ENCODE results near the gene EFCAB6.

The EFCAB6 gene

DNA sequence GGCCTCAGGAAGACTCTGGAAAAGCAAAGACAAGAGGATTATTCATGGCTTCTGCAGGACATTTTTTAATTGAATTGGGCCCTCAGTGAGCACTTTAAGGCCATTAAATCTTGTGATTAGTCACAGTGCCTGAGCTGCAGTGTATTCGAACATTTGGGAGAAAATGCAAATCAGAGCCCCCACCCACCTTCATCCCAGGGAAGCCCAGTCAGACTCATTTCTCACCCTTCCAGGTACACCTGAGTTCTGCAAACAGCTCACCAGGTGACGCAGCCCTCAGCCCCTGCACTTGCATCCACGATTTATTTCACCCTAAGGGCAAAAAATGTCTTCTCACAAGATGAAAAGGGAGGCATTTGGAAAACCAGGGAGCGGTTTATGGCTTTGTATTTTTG is 271.6 kb downstream of the EFCAB6 start:
- no peak for DNase-seq (ENCODE audit: extremely low spot score, insufficient read length, low read depth)
- no peak for FAIRE-seq

DNA sequence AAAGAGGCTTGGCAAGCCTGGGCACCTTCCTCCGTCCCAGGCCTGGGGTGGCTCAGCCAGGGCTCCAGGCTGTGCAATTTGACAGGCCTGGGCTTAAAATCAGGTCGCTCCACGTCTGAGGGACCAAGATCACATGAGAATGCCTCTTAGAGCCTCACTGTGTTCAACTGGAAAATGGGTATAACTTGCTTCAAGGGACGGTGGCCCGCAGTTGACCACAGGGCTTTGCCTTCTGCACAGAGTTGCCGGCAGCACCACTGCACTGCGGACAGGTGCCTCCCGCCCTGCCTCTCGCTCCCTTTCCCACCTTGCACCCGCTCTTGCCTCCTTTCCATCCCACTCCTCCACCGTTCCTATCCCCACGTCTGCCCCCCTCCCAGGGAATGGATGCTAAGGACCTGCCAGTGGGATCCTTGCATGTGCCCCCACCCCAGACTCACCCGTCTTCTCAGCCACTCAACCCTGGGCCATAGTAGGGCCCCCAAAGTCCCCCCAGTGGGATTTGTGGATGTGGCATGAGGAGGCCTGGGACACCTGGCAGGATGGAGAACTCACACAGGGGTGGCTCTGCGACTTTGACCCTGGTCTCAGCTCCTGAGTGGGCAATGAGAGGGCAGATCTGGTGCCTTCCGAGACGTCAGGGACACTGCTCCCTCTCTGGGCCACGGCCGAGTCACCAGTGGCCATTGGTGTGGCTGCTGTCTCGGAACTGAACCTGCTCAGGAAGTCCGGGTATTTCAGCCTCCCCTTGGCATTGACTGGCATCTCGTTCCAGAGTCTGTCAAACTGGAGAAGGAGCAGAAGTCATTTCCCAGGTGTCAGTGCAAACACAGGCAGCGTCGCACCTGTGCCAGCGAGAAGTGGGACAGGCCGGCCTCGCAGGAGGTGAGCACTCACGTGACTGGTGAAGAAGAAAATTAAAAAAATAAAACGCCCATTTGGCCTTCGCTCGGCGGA is 272.3 kb downstream of the EFCAB6 start:
- DNase-seq (ENCODE audit: extremely low spot score, insufficient read length, low read depth) (no peak), FAIRE-seq (no peak)

DNA sequence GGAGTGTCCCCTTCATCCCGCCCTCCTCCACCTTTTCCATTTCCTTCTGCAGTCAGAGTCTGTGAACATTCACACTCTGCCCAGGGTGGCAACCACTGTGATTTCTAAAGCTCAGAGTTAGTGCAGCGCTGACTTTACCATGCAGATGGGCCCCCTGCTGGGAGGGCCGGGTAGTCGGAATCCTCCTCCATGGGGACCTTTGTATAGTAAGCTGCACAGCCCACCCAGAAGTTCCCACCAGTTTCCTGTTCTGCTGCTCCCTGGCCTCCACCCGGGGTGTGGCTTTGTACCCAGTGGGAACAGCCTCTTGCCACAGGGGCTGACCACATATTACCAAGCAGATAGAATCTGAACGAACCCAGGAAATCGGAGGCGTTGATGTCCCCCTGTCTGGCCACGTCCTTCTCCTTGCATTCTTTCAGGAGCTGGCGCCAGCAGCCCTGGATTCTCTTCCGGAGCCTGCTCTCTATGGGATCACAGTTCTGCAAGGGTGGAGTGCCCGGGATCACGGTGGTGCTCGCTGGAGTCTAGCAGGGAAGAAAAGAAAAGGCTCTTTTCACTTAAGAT is 275.0 kb downstream of the EFCAB6 start:
- FAIRE-seq (no peak), DNase-seq (ENCODE audit: extremely low spot score, insufficient read length, low read depth) (no peak)

DNA sequence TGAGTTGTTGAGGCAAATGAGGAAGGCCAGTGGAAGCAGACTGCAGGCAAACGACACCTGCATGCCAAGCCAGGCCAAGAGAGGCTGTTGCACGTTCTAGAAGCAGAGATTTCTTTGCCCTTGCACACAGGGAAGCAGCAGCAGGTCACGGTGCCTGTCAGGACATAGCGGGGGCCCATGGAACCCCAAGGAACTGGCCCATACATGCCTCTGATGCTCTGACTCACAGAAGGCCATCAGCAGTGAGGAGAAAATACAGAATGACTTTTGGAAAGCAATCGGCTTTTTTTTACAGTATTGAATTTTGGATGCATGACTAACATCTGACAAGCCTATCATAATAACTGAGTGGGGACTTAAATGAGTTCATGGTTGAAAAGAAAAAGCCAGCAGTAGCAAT is 276.4 kb downstream of the EFCAB6 start:
- FAIRE-seq, result no peak
- DNase-seq (ENCODE audit: extremely low spot score, insufficient read length, low read depth), result no peak

DNA sequence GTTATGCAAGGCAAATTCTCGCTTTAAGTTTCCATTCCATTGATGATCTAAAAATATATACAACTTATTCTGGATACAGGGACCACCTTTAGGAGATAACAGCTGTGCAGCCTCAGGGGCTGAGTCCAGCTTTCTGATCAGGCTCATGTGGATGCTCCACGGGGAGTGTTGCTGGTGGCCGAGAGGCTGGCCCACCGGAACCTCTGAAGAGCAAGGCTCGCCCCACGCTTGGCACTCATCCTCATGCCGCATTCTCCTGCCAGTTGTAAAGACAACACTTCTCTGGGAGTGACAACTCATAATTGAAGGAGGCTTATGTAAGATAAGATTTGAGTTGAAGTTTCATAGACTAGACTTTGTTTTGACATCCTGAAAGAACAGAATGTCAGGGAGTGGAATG is 276.8 kb downstream of the EFCAB6 start:
- no peak for FAIRE-seq
- no peak for DNase-seq (ENCODE audit: extremely low spot score, insufficient read length, low read depth)

DNA sequence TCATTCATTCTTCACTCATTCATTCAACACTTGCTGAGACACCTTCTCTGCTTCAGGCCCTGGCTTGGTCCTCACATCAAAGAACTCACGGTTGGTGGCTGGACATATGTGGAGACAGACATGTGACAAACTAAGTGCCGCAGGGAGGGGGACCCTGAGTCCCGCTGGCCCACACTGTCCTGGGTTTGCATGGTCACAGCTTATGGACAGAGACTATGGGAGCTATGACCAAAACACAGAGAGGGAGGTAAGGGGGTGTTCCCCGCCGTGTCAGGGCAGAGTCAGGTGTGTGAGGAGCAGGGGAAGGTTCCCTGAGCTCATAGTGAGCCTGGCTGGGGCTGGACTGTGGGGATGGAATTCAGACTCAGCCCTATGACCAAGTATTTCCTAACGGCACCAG is 277.2 kb downstream of the EFCAB6 start:
- FAIRE-seq, result no peak
- no peak for DNase-seq (ENCODE audit: extremely low spot score, insufficient read length, low read depth)

DNA sequence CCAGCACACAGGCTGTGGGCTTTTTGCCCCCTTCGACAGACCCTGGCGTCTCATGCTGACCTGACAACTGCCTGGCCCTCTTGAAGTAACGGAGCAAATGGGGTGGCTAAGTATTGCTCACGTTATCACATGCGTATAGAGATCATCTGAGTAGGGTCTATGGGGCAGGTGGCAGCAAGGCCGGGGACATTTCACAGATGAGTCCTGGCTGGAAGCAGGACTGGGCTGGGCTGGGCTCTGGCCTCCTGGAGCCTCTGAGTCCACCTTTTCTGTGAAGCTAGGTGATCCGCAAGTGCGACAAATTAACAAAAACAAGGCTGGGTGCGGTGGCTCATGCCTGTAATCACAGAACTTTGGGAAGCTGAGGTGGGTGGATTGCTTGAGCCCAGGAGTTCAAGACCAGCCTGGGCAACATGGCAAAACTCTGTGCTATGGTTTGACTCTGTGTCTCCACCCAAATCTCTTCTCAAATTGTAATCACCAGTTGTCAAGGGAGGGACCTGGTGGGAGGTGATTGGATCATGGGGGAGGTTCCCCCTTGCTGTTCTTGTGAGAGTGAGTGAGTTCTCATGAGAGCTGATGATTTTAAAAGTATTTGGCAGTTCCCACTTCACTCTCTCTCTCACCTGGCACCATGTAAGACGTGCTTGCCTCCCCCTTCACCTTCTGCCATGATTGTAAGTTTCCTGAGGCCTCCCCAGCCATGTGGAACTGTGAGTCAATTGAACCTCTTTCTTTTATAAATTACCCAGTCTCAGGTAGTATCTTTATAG is 278.3 kb downstream of the EFCAB6 start:
- no peak for DNase-seq (ENCODE audit: extremely low spot score, insufficient read length, low read depth)
- no peak for FAIRE-seq

DNA sequence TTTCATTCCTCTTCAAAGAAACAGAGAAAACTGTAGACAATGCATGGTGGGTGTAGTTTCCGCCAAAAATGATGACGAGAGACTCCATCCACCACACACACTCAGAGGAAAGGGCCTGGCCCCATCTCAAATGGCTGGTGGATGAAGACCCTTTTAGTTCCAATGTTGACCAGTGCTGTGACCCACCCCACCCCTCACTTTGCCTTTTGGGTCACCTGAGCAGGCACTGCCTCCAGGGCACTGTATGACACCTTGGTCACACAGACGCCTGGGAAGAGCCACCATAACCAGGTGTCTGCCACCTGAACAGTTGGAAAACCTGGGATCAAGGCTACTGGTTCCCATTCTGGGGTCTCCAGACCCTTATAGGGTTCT is 279.0 kb downstream of the EFCAB6 start:
- DNase-seq (ENCODE audit: extremely low spot score, insufficient read length, low read depth), result no peak
- no peak for FAIRE-seq

DNA sequence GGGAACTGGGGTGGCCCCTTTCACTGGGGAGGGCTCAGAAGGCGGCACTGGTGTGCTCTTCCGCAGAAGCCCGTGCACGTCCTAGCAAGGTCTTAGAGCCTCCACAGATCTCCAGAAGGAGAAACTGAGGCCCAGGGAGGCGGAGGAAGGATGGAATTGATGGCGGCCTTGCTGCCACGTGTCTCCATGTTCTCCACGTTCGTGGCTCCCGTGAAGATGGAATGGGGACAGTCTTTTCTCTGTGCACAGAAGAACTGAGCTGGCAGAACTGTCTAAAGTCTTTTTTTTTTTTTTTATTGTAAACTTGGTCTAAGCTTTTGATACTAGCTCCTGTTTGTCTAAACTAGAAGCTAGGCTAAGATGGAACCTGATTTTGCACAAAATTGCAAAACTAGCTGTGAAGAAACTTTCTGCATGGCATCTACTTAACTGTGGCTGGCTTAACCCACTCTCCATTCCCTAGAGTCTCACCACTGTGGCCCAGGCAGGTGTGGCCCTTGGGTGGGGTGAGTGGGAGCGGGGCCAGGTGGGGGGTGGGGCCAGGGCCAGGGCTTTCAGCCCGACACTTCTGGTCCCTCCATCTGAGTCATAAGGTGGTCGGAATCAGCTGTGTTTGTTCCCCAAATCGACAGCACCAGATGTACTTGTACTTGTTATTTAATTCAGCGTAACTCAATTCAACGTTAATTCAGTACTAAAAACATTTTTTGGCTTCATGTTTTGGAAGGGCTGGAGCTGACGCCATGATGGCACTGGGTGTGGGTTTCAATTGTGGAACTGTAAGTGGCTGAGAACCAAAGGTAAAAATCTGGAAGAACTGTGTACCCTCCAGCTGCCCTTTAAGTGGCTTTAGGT is 279.6 kb downstream of the EFCAB6 start:
- no peak for FAIRE-seq
- no peak for DNase-seq (ENCODE audit: extremely low spot score, insufficient read length, low read depth)

DNA sequence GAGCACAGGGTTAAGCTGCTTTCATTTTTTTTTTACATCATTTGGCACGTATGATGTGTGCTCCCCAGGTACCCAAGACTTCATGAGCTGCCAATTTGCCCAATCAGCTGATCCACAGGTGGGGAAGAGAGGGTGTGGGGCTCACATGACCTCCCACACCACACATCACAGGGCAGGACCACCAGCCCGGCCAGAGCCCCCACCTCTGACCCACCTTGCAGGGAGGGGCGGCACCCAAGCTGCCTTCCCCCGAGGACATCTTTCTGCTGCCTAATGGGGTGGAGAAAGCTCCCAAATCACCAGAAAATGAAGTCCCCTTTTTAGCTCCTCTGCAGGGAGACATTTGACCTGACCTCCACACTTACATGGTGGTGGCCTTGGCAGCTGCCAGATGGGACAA is 280.5 kb downstream of the EFCAB6 start:
- no peak for FAIRE-seq

DNA sequence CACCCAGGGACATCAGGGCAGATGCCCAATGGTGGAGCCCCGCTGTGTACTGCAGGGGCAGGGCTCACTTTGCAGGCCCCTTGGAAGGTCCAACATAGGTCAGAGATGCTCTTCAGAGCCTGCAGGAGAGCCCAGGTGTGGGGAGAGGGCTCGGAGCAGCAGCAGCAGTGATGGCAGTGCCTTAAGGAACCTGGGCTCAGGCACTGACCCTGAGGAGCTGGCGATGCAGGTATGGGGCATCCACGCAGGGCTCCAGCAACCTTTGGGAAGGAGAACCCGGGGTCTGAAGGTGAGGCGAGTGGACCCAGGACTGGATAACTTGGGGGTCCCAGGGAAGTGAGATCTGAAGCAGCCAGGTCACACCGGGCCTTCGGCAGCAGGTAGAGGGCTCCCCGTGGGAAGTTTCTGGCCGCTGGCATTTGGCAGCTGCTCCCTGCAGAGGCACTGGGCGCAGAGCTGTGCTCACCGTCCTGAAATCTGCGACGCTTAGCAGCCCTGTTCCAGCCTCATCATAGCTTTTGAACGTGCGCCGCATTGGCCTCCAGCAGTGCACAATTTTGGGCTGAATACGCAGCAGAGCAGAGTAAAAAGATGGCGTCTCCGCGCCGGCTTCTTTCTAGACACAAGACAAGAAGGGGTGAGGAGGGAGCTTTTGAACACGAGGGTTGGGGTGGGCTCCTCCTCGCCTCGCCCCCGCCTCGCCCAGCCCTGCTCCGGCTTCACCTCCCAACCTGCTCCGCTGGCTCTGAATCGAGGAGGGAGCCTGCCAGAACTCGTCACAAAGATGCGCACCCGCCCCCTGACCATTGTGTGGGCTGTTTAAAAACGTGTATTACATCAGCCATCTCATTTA is 281.5 kb downstream of the EFCAB6 start:
- FAIRE-seq, result no peak
- DNase-seq (ENCODE audit: extremely low spot score, insufficient read length, low read depth), result no peak

More for the DNA sequence above, 280.5 kb downstream of the EFCAB6 start:
- no peak for DNase-seq (ENCODE audit: extremely low spot score, insufficient read length, low read depth)

DNA sequence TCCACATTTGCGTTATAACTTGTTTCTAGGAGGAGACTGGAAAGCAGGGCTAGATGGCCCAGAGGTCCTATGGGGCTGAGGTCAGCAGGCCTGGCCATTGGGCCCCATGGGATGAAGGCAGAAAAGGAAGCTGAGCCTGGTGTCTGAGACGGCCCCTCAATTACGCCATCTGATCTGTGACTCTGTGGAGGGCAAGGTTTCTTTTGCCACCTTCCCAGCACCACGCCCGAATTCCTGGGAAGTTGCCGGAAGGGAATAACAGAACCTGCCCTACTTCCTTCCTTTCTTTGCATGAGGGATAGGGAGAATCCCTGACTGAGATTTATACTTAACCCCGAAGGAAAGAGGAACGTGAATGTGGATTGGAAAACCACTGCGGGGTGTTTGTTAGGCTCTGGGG is 282.2 kb downstream of the EFCAB6 start:
- no peak for FAIRE-seq
- no peak for DNase-seq (ENCODE audit: extremely low spot score, insufficient read length, low read depth)

DNA sequence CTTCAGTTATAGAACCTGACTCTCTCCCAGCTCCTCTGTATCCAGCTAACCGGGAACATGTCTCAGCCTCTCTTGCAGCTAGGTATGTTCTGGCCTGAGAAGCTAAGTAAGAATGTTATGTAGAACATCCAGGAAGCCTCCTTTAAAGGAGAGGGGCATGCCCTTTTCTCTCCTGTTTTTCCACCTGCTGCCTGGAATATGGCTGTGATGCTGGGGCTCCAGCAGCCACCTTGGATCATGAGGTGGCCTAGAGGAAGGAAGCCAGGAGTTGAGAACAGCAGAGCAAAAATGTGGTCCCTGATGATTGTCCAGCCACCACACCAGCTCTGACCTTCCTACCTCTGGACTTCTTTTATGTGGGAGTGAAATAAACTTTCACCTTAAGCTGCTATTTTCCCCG is 282.6 kb downstream of the EFCAB6 start:
- no peak for DNase-seq (ENCODE audit: extremely low spot score, insufficient read length, low read depth)
- FAIRE-seq, result no peak

DNA sequence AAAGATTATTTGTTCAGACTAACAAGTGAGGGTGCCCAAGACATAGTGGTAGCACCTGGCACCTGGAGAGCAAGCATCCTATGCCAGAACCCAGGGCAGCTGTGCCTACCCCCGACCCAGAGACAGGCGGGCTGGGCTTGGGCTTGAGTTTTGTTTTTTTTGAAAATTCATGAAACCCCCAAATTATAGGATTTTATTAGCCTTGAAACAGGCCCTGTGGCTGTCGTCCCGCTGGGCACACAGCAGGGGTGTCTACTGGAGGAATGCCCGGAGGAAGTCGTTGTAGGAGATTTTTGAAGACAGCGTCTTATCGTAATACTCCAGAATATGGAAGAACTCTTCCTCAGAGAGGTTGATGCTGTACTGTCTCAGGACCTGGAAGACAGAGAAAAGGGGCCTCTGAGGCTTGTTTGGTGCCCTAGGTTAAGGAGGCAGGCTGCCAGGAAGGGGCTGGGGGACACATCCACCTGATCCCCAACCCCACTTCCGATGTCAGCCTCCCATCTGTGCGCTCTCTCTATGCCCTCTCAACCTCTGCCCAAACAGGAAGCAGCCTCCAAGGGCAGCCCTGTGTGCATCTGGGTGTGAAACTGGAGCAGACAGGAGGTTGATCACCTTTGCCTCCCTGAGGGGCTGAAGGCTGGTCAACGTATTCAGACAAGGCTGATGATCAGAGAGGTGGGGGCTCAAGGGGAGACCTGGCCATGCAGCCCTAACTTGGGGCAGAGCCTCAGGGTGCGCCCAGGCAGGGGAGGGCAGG is 283.3 kb downstream of the EFCAB6 start:
- DNase-seq (ENCODE audit: extremely low spot score, insufficient read length, low read depth) (no peak), FAIRE-seq (no peak)

DNA sequence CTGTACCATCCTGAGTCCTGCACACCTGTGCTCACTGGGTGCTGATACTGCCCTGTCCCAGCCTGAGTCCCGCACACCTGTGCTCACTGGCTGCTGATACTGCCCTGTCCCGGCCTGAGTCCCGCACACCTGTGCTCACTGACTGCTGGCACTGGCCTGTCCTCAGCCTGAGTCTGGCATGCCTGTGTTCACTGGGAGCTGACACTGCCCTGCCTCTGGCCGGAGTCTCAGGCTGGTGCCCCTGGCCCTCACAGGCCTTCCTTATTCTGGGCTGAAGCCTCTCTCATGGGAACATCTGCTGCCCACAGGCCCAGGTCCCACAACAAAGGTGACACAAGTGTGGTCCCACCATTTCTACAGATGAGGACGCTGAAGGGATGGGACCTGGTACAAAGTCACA is 285.2 kb downstream of the EFCAB6 start:
- DNase-seq (ENCODE audit: extremely low spot score, insufficient read length, low read depth) (no peak), FAIRE-seq (no peak)

DNA sequence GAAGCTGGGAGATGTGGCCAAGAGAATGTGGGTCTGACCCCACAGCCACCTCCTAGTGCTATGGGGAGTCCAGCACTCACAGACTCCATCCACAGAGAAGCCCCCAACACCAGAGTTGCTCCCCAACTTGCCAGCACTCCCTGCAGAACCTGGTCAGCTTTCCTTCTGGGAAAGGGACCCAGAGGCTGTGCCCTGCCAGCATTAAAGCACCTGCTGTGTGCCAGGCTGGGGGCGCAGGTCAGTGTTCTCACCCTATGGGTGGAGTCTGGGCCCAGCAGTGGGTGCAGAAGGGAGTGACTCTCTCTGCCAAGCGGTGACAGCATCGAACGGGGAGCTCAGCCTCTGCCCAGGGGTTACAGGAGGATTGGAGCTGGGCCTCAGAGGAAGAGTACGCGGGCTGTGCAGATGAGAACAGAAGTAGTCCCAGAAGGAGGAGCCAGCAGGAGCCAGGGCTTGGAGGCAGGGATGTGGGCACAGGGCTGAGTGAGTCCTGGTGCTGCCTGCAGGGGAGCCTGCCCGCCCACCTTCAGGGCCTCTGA is 285.9 kb downstream of the EFCAB6 start:
- DNase-seq (ENCODE audit: extremely low spot score, insufficient read length, low read depth) (no peak), FAIRE-seq (no peak)

DNA sequence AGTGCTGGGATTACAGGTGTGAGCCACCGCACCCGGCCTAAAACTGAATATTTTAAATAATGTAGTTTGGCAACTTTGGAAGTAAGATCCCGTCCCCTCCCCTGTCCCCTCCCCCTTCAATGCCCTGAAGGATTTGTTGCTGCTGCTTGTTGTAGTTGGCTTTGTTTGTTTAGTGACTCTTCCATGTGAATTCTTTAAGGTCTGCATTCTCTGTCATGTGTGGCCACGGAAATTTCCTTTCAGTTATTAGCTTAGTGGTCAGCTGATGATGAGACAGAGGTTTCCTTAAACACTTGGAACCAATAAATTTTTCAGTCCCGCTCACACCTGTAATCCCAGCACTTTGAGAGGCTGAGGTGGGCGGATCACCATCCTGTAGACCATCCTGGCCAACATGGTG is 290.4 kb downstream of the EFCAB6 start:
- FAIRE-seq (no peak), DNase-seq (ENCODE audit: extremely low spot score, insufficient read length, low read depth) (no peak)

DNA sequence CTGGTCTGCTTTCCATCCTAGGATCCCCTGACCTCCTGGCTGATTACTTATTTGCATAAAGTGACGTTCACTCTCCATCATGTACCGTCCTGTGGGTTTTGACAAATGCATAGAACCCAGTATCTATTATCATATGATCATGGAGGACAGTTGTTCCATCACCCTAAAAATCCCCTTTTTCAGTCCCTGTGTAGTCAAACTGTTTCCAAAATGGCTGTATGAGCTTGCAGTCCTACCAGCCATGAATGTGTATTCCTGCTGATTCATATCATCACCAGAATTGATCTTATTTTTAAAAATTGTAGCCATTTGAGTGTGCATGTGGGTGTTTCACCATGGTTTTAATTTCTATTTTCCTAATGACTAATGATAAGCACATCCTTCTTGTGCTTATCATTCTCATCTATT is 291.5 kb downstream of the EFCAB6 start:
- DNase-seq (ENCODE audit: extremely low spot score, insufficient read length, low read depth) (no peak), FAIRE-seq (no peak)

All from GM18507 (cell line).